ENCODE results near the gene ELFN2. TPM values are rescaled to one million over a fixed set of nuclear protein-coding genes. Genes with fewer than 3 reads are reported as not detected.

The ELFN2 gene
- total RNA-seq, result 0.10 and 0.33 TPM in 2 replicates

GRCh38 chr22:37427135-37427710, at the start of gene ELFN2:
Gene ELFN2, minus strand, starts transcription at chr22:37427479. Its CDS starts 51,945 bp downstream, at chr22:37375534.

Other genes with a start within 250 kb of the ELFN2 start
- gene C1QTNF6, start 239.2 kb downstream of the ELFN2 start, total RNA-seq, result 13.0 and 14.4 TPM in 2 replicates
- gene SSTR3, start 215.0 kb downstream of the ELFN2 start, total RNA-seq, result not detected in 2 replicates
- gene RAC2, start 183.2 kb downstream of the ELFN2 start, total RNA-seq, result 82.8 and 98.0 TPM in 2 replicates
- under 0.01 and 0.10 TPM in 2 replicates for gene CYTH4, start 145.0 kb downstream of the ELFN2 start, total RNA-seq
- 146 and 170 TPM in 2 replicates for gene MFNG, start 58.9 kb upstream of the ELFN2 start, total RNA-seq
- 34.4 and 43.8 TPM in 2 replicates for gene CARD10, start 91.9 kb upstream of the ELFN2 start, total RNA-seq
- gene CDC42EP1, start 133.0 kb upstream of the ELFN2 start, total RNA-seq, result 42.1 and 61.7 TPM in 2 replicates
- not detected in 2 replicates for gene LGALS2, start 152.6 kb upstream of the ELFN2 start, total RNA-seq
- gene GGA1, start 181.4 kb upstream of the ELFN2 start, total RNA-seq, result 37.9 and 50.6 TPM in 2 replicates
- 0.98 and 1.4 TPM in 2 replicates for gene SH3BP1, start 212.2 kb upstream of the ELFN2 start, total RNA-seq
- gene PDXP, start 231.2 kb upstream of the ELFN2 start, total RNA-seq, result 11.8 and 15.4 TPM in 2 replicates
- 2,855 and 3,057 TPM in 2 replicates for gene LGALS1, start 248.2 kb upstream of the ELFN2 start, total RNA-seq

All from vein endothelial cell (primary cell).